HG03025 (cell line): ENCODE results near the gene KCNH8.
A peak's percentile ranks its signal among the peaks of the same experiment; 100 is the strongest.
"Not testable (repeated sequence)": the region's sequence is repeated elsewhere in the genome, so short reads cannot be mapped to it uniquely, and the experiment has no call there.

Source experiments
- ATAC-seq: cut with Tn5 transposase; IDR thresholded peaks from one replicate; pipeline ENCODE4 v1.9.1; 2021; ENCODE audit warnings: mild to moderate bottlenecking, moderate library complexity; ENCODE audit not compliant: unreplicated experiment, low FRiP score

KCNH8 gene

DNA sequence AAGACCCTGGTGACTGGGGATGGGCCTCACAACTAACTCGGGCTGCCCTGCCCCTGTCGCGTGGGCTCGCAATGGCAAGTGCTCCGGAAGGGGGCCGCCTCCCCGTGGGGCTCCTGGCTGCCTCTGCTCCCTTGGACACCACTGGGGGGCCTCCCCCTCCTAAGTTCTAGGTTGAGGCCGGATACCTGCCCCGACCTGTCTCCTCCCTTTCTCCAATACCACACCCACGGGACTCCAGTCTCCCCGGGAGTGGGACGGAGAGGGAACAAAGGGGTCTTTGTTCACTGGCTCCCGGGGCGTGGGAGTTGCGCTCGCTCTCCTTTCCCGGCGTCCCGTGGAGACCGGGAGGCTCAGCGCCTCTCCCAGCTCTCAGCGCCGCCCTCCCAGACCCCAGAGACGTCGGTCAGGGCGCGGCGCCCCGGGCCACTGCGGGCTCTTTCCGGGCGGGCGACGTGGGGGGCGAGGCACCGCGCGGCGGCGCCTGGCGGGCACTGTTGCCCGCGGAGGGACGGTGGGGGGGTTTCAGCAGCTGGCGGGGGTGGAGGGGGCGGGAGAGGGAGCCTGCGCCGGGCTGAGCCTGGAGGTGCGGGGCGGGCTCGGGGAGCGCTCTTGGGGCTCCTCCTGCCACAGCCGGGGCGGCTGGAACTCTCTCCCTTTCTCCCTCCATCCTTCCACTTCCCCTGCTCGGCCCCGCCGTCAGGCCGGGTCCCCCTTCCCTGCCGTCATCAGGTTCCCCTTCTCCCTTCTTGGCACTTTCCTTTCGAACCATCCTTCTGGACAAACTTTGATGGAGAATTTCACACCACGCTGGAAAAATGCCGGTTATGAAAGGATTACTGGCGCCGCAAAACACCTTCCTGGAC is at the start of gene KCNH8:
Gene KCNH8, plus strand, starts transcription at position 606 of the 863 bp plus-strand sequence. Its CDS starts 210 bp downstream, at position 816.
- ATAC-seq = no peak

DNA sequence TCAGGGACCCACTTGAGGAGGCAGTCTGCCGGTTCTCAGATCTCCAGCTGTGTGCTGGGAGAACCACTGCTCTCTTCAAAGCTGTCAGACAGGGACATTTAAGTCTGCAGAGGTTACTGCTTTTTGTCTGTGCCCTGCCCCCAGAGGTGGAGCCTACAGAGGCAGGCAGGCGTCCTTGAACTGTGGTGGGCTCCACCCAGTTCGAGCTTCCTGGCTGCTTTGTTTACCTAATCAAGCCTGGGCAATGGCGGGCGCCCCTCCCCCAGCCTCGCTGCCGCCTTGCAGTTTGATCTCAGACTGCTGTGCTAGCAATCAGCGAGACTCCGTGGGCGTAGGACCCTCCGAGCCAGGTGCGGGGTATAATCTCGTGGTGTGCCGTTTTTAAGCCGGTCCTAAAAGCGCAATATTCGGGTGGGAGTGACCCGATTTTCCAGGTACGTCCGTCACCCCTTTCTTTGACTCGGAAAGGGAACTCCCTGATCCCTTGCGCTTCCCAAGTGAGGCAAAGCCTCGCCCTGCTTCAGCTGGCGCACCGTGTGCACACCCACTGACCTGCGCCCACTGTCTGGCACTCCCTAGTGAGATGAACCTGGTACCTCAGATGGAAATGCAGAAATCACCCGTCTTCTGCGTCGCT is 45.5 kb upstream of the KCNH8 start:
- not testable (repeated sequence) for ATAC-seq

DNA sequence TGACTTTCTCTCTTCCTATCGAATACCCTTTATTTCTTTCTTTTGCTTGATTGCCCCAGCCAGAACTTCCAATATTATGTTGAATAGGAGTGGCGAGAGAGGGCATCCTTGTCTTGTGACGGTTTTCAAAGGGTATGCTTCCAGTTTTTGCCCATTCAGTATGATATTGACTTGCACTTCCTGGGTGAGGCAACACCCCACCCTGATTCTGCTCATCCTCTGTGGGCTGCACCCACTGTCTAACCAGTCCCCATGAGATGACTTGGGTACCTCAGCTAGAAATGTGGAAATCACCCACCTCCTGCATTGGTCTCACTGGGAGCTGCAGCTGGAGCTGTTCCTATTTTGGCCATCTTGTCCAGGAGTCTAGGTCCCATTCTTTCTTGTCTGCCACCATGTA is 44.8 kb upstream of the KCNH8 start:
- no peak for ATAC-seq

DNA sequence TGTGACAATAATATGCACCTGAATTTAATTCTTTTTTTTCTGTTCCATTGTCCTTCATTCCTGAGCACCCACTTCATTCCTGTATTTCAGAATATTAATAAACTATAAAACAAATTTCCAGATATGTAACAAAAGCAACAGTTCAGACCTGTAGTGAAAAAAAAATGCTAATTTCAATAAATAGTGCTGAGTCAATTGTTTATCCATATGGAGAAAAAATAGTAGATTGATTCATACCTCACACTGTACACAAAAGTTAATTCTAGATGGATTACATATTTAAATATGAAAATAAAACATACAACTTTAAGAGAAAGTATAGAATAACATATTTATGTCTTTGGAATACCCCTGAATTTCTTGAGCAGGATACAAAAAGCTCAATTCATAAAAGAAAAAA is 43.9 kb upstream of the KCNH8 start:
- ATAC-seq = no peak

DNA sequence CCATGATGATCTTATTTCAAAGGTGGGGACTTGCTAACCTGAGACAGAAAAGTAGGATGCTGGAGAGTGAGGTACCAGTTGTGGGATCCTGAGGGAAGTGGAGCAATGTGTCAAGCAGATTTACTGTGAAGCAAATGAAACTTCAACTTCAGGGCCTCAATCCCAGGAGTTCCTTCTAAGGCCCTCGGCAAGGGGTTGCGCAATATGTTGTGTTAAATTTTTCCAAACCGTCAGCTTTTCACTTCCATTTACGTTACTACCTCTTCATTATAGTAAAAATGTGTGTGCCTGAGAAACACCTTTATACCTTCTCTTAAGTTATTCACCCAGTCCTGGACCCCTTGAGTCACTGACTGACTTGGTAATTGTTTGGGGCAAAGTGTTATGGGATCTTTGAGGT is 42.5 kb upstream of the KCNH8 start:
- ATAC-seq = no peak

DNA sequence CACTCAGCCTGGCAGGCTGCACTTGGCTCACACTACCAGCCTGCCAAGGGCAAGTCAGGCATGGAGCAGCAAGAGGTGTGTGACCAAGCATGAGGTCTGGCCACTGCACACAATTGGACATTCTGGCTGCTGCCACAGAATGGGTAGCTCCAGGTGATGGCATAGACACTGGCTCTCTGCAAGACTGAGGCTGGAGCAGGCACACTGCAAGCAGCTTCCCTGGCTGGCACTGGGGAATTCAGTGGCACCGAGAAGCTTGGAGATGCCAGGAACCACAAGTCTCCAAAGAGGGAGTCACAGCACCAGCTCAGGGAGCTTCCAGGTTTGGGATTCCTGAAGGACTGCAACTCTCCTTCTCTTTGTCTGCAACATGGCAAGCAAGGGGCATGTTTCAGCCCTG is 42.0 kb upstream of the KCNH8 start:
- ATAC-seq = no peak

DNA sequence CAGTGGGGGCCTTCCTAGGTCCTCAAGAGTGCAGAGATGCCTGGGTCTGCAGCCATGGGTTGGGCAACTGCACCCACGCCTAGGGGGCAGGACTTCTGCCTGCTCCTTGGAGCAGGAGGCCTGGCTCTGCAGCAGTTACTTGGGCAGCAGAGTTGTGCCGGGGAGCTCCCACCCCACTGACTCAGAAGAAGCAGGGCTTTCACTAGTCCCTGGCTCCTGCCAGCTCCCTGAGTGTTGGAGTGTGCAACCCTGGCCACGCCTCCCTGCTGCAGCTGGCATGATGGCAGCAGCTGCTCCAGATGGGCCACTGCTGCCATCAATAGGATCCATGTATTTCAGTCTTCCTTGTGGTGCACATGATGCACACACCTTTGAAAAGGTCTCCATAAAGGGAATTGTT is 40.6 kb upstream of the KCNH8 start:
- no peak for ATAC-seq

DNA sequence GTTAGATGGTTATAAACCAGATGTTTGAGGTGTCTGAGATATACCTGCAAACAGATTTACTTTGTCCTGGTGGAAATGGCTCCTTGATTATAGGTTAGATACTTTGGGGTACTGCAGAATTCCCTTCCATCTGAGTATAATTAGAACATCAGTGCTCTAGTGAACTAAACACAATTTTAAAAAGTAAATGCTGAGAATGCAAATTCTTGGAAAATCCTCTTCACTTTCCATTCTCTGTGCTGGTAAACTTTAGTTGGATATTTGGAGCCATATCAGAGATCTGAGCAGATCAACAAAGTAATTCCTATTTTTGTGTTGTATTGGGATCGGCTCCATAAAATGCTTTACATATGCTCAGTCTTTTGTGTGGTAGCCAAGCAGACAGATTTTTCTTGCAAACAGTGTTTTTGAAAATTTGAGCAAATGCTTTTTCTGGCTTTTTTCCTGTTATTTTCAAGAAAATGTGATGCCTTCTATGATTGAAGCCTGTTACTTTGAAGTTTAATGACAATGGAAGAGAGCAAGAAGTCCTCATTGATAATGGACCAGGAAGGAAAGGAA is 37.9 kb upstream of the KCNH8 start:
- no peak for ATAC-seq

DNA sequence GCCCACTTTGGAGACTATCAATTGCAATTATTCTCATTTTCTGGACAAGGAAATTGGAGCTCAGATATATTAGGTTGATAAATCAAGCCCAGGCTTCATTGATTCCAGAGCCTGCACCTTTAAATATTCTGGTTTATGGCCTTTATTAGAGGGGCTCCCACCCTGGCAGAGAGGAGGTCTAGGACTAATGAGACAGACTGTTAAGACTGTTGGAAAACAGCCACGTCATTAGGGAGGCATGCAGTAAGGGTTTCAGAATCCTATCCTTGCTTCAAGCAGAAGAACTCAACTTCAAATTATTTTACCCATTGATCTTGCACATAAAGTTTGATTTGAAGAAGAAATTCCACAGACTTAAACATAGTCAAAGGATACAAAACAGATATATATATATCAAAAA is 33.8 kb upstream of the KCNH8 start:
- ATAC-seq = no peak

DNA sequence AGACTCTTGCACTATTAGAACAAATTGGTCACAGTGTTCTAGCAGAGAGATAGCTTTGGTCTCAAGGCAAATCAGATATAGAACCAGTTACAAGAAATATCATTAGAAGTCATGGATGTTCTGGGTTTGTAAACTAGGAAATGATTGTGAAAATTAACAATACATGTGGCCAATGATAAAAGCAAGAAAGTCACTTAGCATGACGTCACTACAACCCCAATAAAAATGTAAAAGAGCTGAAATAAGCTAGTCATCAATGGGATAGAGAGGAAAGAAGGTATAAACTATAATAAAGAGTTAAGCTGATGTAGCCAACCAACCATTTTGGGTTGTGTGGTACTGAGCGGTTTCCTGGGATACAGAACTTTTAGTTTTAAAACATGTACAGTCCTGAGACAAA is 32.1 kb upstream of the KCNH8 start:
- no peak for ATAC-seq

DNA sequence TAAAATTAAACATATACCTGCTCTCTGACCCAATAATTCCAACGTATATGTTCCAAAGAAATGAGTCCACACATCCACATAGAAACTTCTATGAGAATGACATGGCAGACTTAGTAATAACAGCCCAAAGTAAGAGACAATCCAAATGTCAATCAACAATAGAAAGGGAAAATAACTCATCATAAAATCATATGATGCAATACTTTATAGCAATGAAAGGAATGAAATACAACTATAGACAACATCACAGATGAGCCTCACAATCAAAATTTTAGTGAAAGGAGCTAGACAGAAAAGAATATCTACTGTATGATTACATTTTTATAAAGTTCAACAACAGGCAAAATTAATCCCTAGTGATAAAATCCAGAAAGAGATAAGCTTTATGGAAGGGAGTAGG is 23.6 kb upstream of the KCNH8 start:
- ATAC-seq = no peak

DNA sequence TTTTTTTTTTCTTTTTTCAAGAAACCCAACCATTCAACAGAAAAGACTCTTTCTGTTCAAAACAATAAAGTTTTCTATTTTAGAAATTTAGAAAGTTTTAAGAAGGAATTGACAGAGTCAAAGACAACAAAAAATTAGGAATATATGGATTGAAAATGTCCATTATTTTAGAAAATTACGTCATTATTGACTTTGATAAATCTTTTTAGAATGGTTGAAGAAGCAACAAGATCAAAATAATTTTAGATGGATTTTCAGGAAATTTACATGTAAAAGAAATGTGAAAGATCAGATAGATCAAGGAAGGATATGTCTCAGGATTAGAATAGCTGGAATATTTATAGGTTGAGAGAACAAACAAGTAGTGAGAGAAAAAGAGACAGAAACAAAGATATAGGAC is 8.4 kb upstream of the KCNH8 start:
- ATAC-seq = no peak

DNA sequence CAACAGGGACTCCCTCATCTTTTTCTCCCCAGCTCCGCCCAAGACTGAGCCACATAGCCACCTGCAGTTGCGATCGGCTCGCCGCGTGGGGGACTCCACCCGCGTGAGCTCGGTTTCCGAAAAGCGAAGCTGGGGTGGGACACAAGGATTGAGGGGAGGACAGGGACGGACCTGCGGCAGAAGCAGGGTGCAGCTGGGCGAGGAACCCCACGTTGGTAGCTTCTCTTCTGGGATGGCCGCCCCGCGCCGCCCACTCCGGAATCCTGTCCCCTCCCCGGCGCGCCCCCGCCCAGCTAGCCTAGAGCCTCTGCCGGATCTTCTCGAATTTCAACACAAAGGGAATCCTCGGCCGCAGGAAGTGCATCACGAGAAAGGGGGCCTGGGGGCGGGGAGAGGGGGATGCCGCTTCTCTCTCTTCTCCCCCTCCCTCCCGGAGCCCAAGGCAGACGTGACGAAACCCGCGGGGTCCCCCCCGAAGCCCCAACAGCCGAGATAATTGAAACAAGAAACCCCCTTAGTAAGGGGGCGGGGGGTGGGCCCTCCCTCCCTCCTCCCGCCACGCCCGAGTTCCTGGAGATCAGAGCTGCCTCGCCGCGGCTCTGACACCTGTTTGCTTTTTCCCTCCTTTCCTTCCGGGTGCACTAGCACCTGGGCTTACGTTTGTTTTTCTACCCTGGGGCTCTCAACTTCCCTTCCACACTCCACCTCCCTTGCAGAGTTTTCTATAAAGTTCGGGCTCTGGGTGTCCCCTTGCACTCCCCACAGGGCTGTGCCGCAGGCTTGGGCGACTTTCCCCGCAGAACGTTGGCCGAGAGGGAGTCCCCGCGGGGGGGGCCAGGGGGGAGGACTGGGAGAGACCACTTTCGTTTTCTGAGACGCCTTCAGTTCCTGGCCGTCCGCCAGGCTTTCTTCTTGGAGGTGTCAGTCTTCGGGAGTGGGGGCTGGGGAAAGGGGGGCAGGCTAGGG is 1.3 kb upstream of the KCNH8 start:
- ATAC-seq = peak; percentile 75

DNA sequence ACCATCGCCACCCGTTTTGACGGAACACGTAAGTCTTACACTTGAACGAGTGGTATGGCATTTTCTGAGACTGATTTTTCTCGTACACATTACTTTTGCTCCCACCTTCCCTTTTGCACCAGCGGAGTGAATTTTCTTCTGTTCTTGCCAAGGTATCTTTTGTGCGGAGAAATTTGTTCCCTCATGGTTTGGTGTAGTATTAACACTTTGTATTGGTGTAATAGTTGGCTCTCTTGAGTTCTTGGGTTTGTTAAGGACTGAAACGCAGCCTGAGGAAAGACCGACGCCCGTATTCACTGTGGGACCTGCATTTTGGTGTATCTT is 420 bp downstream of the KCNH8 start:
- no peak for ATAC-seq

DNA sequence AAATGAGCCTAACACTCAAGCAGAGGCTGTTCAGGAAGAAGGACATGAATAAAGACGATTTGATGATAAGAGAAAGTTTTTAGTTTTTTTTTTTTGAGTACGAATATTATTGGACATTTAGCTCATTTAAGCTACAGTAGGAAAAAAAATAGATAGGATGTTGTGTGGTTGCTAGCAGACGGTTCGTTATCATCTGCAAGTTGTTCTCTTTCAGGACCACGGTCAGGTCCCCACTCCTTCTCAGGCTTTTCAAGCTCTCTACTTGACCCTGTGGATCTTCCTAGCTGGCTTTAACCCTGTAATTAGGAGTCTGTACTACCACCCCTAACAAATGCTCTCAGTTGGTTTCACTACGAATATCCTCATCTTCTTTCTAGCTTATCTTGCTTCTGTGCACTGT is 1.1 kb downstream of the KCNH8 start:
- ATAC-seq = no peak

DNA sequence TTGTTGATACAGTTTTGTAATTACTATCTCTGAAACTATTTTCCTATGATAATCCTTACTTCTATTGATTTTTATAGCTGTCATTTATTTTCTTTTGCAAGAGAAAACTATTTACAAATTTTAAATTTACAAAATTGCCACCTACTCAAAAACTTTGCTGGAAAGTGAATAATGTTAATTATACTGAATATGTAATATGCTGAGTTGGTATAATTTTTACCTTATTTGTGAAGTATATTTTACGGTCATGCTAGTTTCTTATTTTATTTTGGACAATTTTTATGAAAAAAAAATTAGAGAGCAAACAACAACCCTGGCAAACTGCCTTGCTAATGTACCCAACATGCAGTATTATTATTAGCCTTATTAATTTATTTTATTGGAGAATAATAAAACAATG is 2.9 kb downstream of the KCNH8 start:
- ATAC-seq = no peak

DNA sequence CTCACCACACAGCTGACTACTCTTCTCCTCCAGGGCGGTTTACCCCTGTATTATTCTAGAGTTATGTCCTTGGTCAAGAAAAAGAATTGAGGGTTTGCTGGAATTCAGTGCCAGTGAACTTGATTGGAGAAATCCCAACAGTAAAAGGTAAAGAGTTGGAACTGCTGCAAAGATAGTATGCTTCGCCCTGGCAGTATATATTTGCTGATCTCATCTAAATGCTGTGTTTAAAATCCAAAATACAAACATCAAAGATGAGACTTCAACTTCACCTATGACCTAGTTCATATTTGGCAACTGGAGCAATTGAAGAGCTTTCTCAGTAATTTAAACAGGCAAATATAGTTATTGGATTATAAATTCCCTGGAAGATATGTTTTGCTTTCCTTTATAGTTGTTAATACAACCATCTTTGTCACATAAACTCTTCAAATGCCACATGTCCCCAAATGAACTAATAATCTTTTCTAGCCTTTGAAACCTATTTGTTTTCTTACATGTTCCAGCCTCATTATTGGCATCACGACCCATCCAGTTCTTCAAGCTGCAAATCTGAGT is 6.5 kb downstream of the KCNH8 start:
- no peak for ATAC-seq

DNA sequence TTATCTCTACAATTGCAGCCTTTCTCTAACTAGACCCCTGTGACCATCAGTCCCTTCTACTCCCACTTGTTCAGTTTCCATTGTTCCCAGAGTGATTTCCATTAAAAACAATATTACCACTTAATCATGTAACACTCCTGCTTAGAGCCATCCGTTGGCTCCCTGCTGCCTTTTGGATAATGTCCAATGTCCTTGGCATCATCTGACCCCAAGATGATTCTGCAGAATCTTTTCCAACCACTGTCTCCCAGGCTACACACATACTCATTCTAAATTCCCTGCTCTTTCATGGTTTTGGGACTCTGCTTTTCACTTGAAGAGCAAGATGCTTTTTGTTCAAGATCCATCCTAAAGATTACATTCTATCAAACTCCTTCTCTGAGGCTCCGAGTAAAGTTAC is 7.1 kb downstream of the KCNH8 start:
- ATAC-seq = no peak

DNA sequence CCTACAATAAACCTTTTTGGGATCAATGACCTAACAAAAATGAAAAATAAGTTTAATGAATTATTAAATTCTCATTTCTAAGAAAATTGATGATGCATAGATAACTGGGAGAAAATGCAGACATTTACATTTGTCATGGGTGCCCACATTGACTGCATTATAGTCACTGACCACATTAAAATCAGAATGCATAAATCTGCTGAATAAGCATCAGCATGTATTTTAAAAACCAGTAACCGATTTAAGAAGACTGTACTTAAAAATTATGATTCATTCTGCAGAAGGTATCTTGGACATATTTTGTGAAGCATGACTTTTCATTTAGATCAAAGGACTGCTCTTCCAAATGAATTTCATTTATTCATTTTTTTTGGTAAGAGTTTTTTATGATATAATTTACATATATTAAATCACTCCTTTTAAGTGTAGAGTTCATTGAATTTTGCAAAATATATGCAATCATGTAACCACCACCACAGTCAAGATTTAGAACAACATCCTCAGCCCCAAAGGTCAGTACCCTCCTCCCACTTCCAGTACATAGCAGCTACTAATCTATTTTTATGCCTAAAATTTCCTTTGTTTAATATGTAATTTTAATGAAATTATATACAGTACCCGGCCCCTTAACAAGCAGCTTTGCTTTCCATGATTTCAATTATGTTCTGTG is 11.8 kb downstream of the KCNH8 start:
- no peak for ATAC-seq

DNA sequence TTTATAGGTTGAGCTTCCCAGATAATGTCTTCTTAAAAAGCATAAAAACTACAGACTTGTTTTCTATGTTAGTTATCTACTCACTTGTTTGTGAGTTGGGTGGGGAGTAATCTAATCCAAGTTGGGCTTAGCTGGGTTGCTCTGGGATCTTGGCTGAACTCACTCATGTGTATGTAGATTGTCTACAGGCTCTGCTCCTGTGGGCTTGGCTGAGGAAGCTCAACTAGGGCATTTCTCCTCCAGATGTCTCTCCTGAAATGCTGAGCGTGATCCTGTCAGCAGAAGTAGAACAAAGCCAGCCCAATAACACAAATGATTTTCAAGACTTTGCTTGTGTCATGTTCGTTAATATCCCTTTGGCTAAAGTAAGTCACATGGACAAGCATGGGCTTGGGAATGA is 17.3 kb downstream of the KCNH8 start:
- no peak for ATAC-seq
